ENCODE measurements around the gene FAM47E.

DNA sequence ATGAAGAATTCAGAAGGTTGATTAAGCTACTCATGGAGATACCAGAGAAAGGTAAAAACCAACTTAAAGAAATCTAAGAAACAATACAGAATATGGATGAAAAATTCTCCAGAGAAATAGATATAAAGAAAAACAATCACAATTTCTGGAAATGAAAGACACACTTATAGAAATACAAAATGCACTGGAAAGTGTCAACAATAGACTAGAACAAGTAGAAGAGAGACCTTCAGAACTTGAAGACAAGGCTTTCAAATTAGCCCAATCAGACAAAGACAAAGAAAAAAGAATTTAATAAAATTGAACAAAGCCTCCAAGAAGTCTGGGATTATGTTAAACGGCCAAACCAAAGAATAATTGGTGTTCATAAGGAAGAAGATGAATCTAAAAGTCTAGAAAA is 64.6 kb downstream of the FAM47E start:
- TF ChIP-seq, protein P1, sequence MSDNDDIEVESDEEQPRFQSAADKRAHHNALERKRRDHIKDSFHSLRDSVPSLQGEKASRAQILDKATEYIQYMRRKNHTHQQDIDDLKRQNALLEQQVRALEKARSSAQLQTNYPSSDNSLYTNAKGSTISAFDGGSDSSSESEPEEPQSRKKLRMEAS (IDR thresholded peaks at IDR 0.05) = no peak
- TF ChIP-seq, protein P2, sequence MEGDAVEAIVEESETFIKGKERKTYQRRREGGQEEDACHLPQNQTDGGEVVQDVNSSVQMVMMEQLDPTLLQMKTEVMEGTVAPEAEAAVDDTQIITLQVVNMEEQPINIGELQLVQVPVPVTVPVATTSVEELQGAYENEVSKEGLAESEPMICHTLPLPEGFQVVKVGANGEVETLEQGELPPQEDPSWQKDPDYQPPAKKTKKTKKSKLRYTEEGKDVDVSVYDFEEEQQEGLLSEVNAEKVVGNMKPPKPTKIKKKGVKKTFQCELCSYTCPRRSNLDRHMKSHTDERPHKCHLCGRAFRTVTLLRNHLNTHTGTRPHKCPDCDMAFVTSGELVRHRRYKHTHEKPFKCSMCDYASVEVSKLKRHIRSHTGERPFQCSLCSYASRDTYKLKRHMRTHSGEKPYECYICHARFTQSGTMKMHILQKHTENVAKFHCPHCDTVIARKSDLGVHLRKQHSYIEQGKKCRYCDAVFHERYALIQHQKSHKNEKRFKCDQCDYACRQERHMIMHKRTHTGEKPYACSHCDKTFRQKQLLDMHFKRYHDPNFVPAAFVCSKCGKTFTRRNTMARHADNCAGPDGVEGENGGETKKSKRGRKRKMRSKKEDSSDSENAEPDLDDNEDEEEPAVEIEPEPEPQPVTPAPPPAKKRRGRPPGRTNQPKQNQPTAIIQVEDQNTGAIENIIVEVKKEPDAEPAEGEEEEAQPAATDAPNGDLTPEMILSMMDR (IDR thresholded peaks at IDR 0.05; ENCODE audit: low read depth, low read length, missing input control) = no peak
- TF ChIP-seq RAD21 (IDR thresholded peaks at IDR 0.05) (no peak), EGR1 (IDR thresholded peaks at IDR 0.05; ENCODE audit: low read depth in 2 of 2) (no peak), FOXA1 (IDR thresholded peaks at IDR 0.05) (no peak), YY1 (IDR thresholded peaks at IDR 0.05) (no peak), GABPA (IDR thresholded peaks at IDR 0.05 in 1 of 2, conservative IDR thresholded peaks at IDR 0.05 in 1 of 2) (no peak), TAF1 (conservative IDR thresholded peaks at IDR 0.05) (no peak), NR2F2 (IDR thresholded peaks at IDR 0.05) (no peak)
- TF ChIP-seq, protein P3, sequence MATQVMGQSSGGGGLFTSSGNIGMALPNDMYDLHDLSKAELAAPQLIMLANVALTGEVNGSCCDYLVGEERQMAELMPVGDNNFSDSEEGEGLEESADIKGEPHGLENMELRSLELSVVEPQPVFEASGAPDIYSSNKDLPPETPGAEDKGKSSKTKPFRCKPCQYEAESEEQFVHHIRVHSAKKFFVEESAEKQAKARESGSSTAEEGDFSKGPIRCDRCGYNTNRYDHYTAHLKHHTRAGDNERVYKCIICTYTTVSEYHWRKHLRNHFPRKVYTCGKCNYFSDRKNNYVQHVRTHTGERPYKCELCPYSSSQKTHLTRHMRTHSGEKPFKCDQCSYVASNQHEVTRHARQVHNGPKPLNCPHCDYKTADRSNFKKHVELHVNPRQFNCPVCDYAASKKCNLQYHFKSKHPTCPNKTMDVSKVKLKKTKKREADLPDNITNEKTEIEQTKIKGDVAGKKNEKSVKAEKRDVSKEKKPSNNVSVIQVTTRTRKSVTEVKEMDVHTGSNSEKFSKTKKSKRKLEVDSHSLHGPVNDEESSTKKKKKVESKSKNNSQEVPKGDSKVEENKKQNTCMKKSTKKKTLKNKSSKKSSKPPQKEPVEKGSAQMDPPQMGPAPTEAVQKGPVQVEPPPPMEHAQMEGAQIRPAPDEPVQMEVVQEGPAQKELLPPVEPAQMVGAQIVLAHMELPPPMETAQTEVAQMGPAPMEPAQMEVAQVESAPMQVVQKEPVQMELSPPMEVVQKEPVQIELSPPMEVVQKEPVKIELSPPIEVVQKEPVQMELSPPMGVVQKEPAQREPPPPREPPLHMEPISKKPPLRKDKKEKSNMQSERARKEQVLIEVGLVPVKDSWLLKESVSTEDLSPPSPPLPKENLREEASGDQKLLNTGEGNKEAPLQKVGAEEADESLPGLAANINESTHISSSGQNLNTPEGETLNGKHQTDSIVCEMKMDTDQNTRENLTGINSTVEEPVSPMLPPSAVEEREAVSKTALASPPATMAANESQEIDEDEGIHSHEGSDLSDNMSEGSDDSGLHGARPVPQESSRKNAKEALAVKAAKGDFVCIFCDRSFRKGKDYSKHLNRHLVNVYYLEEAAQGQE (IDR thresholded peaks at IDR 0.05) = no peak
- TF ChIP-seq, protein P4, sequence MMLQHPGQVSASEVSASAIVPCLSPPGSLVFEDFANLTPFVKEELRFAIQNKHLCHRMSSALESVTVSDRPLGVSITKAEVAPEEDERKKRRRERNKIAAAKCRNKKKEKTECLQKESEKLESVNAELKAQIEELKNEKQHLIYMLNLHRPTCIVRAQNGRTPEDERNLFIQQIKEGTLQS (IDR thresholded peaks at IDR 0.05) = no peak

All from liver (tissue), 3 donors.